ENCODE results near the gene LGALS7.

Gene LGALS7

GRCh38 chr19:38737921-38738737 lies 35.2 kb downstream of the LGALS7 start:
- DNase-seq, result no peak

- no peak for DNase-seq
Observed at GRCh38 chr19:38737281-38737865, 35.9 kb downstream of the LGALS7 start.

- no peak for DNase-seq
Observed at GRCh38 chr19:38736413-38737280, 36.7 kb downstream of the LGALS7 start.

- no peak for DNase-seq
Observed at GRCh38 chr19:38736036-38736412, 37.3 kb downstream of the LGALS7 start.

GRCh38 chr19:38735257-38735686 lies 38.0 kb downstream of the LGALS7 start:
- peak; percentile 21 for DNase-seq

- no peak for DNase-seq
Observed at GRCh38 chr19:38734426-38735256, 38.7 kb downstream of the LGALS7 start.

- no peak for DNase-seq
Observed at GRCh38 chr19:38734176-38734425, 39.2 kb downstream of the LGALS7 start.

- no peak for DNase-seq
Observed at GRCh38 chr19:38733493-38734175, 39.7 kb downstream of the LGALS7 start.

- no peak for DNase-seq
Observed at GRCh38 chr19:38733241-38733492, 40.1 kb downstream of the LGALS7 start.

GRCh38 chr19:38731654-38732301 lies 41.5 kb downstream of the LGALS7 start:
- no peak for DNase-seq

- no peak for DNase-seq
Observed at GRCh38 chr19:38730731-38731589, 42.4 kb downstream of the LGALS7 start.

- no peak for DNase-seq
Observed at GRCh38 chr19:38730470-38730730, 42.9 kb downstream of the LGALS7 start.

- DNase-seq, result peak; percentile 31
Observed at GRCh38 chr19:38729653-38730469, 43.5 kb downstream of the LGALS7 start.

GRCh38 chr19:38728752-38729541 lies 44.4 kb downstream of the LGALS7 start:
- no peak for DNase-seq

GRCh38 chr19:38727868-38728660 lies 45.3 kb downstream of the LGALS7 start:
- DNase-seq, result no peak

- DNase-seq, result no peak
Observed at GRCh38 chr19:38727306-38727867, 45.9 kb downstream of the LGALS7 start.

GRCh38 chr19:38726761-38727301 lies 46.5 kb downstream of the LGALS7 start:
- DNase-seq, result no peak

- DNase-seq, result no peak
Observed at GRCh38 chr19:38726284-38726673, 47.0 kb downstream of the LGALS7 start.
